ENCODE data around the gene TGM2.

DNA sequence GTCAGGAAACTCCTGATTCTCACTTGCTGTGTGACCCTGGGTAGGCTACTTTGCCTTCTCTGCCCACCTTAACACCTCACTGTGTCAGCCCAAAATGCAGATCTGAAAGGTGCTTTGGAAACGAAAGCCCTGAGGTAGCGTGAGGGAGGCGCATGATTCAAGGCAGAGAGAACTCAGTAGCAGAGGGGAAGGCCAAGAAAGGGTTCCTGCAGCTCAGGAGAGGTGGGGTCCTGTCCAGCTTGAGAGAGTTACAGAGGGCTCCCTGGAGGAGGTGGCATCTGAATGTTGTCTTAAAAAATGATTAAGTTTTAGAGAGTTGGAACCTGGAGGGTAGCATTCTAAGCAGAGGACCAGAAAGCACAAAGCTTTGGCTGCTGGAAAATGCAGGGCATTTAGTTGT is 13.6 kb downstream of the TGM2 start:
- TF ChIP-seq, protein P1, sequence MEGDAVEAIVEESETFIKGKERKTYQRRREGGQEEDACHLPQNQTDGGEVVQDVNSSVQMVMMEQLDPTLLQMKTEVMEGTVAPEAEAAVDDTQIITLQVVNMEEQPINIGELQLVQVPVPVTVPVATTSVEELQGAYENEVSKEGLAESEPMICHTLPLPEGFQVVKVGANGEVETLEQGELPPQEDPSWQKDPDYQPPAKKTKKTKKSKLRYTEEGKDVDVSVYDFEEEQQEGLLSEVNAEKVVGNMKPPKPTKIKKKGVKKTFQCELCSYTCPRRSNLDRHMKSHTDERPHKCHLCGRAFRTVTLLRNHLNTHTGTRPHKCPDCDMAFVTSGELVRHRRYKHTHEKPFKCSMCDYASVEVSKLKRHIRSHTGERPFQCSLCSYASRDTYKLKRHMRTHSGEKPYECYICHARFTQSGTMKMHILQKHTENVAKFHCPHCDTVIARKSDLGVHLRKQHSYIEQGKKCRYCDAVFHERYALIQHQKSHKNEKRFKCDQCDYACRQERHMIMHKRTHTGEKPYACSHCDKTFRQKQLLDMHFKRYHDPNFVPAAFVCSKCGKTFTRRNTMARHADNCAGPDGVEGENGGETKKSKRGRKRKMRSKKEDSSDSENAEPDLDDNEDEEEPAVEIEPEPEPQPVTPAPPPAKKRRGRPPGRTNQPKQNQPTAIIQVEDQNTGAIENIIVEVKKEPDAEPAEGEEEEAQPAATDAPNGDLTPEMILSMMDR (IDR thresholded peaks at IDR 0.05) = no peak
- TF ChIP-seq EZH2 (IDR thresholded peaks at IDR 0.05; ENCODE audit: borderline replicate concordance, insufficient read depth, low read depth, low read length, poor library complexity, severe bottlenecking) = no peak
